ENCODE results near the gene DYSF. TPM values are rescaled to one million over a fixed set of nuclear protein-coding genes. Genes with fewer than 3 reads are reported as not detected.
A peak's percentile ranks its signal among the peaks of the same experiment; 100 is the strongest.

Gene DYSF
- total RNA-seq, 3 donors from 2014 or later, result 2.0 to 19.4 (median 6.8) TPM

- TF ChIP-seq, protein P1, sequence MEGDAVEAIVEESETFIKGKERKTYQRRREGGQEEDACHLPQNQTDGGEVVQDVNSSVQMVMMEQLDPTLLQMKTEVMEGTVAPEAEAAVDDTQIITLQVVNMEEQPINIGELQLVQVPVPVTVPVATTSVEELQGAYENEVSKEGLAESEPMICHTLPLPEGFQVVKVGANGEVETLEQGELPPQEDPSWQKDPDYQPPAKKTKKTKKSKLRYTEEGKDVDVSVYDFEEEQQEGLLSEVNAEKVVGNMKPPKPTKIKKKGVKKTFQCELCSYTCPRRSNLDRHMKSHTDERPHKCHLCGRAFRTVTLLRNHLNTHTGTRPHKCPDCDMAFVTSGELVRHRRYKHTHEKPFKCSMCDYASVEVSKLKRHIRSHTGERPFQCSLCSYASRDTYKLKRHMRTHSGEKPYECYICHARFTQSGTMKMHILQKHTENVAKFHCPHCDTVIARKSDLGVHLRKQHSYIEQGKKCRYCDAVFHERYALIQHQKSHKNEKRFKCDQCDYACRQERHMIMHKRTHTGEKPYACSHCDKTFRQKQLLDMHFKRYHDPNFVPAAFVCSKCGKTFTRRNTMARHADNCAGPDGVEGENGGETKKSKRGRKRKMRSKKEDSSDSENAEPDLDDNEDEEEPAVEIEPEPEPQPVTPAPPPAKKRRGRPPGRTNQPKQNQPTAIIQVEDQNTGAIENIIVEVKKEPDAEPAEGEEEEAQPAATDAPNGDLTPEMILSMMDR (IDR thresholded peaks at IDR 0.05), result no peak
- DNase-seq (no peak), ATAC-seq (peak; percentile 10)
- no peaks in the 10 kb centered on the region for H3K36me3 ChIP-seq (ENCODE audit: low read depth)
- no peaks in the 10 kb centered on the region for H3K9me3 ChIP-seq
- no peaks in the 10 kb centered on the region for H3K4me1 ChIP-seq (ENCODE audit: low read depth)
- intact Hi-C loops (cut with DNase I, micrococcal nuclease), result no loop called here
- H3K4me3 ChIP-seq, result no peak overlapping the region
These were observed 53.1 kb downstream of the DYSF start for GRCh38 chr2:71506222-71507153.

GRCh38 chr2:71507476-71507875 lies 54.1 kb downstream of the DYSF start:
- TF ChIP-seq, protein P1 (IDR thresholded peaks at IDR 0.05), result no peak
- H3K4me1 ChIP-seq (ENCODE audit: low read depth), result no peaks in the 10 kb centered on the region
- no peak overlapping the region for H3K4me3 ChIP-seq
- no peak for ATAC-seq
- no peak for DNase-seq
- intact Hi-C loops (cut with DNase I, micrococcal nuclease), result no loop called here
- H3K9me3 ChIP-seq, result no peaks in the 10 kb centered on the region
- no peaks in the 10 kb centered on the region for H3K36me3 ChIP-seq (ENCODE audit: low read depth)

GRCh38 chr2:71510196-71510807 lies 56.9 kb downstream of the DYSF start:
- intact Hi-C loops (cut with DNase I, micrococcal nuclease), result loop anchor here (5.0 kb wide), 1 partner anchor 213 kb away; no protein-coding TSS in a partner anchor

GRCh38 chr2:71510938-71511337 lies 57.6 kb downstream of the DYSF start:
- no peak for ATAC-seq
- no peak for DNase-seq
- H3K4me3 ChIP-seq, result no peak overlapping the region
- intact Hi-C loops (cut with DNase I, micrococcal nuclease), result loop anchor here (5.0 kb wide), 1 partner anchor 214 kb away; no protein-coding TSS in a partner anchor
- TF ChIP-seq, protein P1 (IDR thresholded peaks at IDR 0.05), result no peak
- H3K36me3 ChIP-seq (ENCODE audit: low read depth), result no peaks in the 10 kb centered on the region
- H3K9me3 ChIP-seq, result no peaks in the 10 kb centered on the region
- no peaks in the 10 kb centered on the region for H3K4me1 ChIP-seq (ENCODE audit: low read depth)

More at GRCh38 chr2:71510196-71510807, 56.9 kb downstream of the DYSF start:
- Histone ChIP-seq H3K4me3 (no peak overlapping the region), H3K36me3 (ENCODE audit: low read depth) (no peaks in the 10 kb centered on the region), H3K4me1 (ENCODE audit: low read depth) (no peaks in the 10 kb centered on the region), H3K9me3 (no peaks in the 10 kb centered on the region)
- ATAC-seq, result peak; percentile 67
- TF ChIP-seq, protein P1 (IDR thresholded peaks at IDR 0.05), result peak; percentile 82
- DNase-seq, result peak in 2 of 3 donors; percentile 73 to 82

- Histone ChIP-seq H3K36me3 (ENCODE audit: low read depth) (no peaks in the 10 kb centered on the region), H3K4me1 (ENCODE audit: low read depth) (no peaks in the 10 kb centered on the region), H3K9me3 (no peaks in the 10 kb centered on the region), H3K4me3 (no peak overlapping the region)
- ATAC-seq (no peak), DNase-seq (no peak)
- TF ChIP-seq, protein P1 (IDR thresholded peaks at IDR 0.05), result no peak
- intact Hi-C loops (cut with DNase I, micrococcal nuclease), result loop anchor here (5.0 kb wide), 1 partner anchor 214 kb away; no protein-coding TSS in a partner anchor
These were observed 58.4 kb downstream of the DYSF start for GRCh38 chr2:71511776-71512175.

All from mucosa of descending colon (tissue), 3 donors.